ENCODE results near the gene USP49. TPM values are rescaled to one million over a fixed set of nuclear protein-coding genes. Genes with fewer than 3 reads are reported as not detected.
A peak's percentile ranks its signal among the peaks of the same experiment; 100 is the strongest.

USP49 gene
- total and polyA plus RNA-seq, 2 of the 13 experiments (the other 11 are each of a cell fraction or from before 2014, with no cell fraction given), result 2.9 to 4.3 TPM

GRCh38 chr6:41895300-41896233 is at the start of gene USP49 (continued):
- TF ChIP-seq ZNF121 (CRISPR knock-in tag; IDR thresholded peaks at IDR 0.05) (no peak), ZNF556 (CRISPR knock-in tag; IDR thresholded peaks at IDR 0.05; ENCODE audit: borderline replicate concordance) (no peak), MTA3 (CRISPR knock-in tag; IDR thresholded peaks at IDR 0.05) (no peak), CEBPG (CRISPR knock-in tag; IDR thresholded peaks at IDR 0.05) (no peak), AGO1 (IDR thresholded peaks at IDR 0.05; ENCODE audit: low read depth, low read length, poor library complexity, severe bottlenecking) (peak; percentile 97), HMGXB3 (CRISPR knock-in tag; IDR thresholded peaks at IDR 0.05; ENCODE audit: borderline replicate concordance) (no peak), ZNF709 (CRISPR knock-in tag; IDR thresholded peaks at IDR 0.05) (peak; percentile 71; the same call in 1 of the 2 replicates), SP140L (CRISPR knock-in tag; IDR thresholded peaks at IDR 0.05; ENCODE audit: borderline replicate concordance) (no peak), KLF16 (CRISPR knock-in tag; IDR thresholded peaks at IDR 0.05) (no peak), SP2 (CRISPR knock-in tag; IDR thresholded peaks at IDR 0.05) (peak; percentile 62; the same call in 1 of the 2 replicates), RAD51 (IDR thresholded peaks at IDR 0.05; ENCODE audit: borderline replicate concordance) (no peak), MBNL3 (CRISPR knock-in tag; conservative IDR thresholded peaks at IDR 0.05) (no peak), RFX5 (IDR thresholded peaks at IDR 0.05; ENCODE audit: low read depth, low read length) (no peak), TBX2 (CRISPR knock-in tag; IDR thresholded peaks at IDR 0.05; ENCODE audit: borderline replicate concordance) (peak; percentile 5; the same call in 1 of the 2 replicates), NBN (conservative IDR thresholded peaks at IDR 0.05) (no peak), SMC3 (IDR thresholded peaks at IDR 0.05; ENCODE audit: low read length) (no peak), ZNF101 (CRISPR knock-in tag; IDR thresholded peaks at IDR 0.05; ENCODE audit: borderline replicate concordance, low read depth) (no peak), KDM6A (CRISPR knock-in tag; IDR thresholded peaks at IDR 0.05; ENCODE audit: low read depth) (no peak)
- TF ChIP-seq, protein P1, sequence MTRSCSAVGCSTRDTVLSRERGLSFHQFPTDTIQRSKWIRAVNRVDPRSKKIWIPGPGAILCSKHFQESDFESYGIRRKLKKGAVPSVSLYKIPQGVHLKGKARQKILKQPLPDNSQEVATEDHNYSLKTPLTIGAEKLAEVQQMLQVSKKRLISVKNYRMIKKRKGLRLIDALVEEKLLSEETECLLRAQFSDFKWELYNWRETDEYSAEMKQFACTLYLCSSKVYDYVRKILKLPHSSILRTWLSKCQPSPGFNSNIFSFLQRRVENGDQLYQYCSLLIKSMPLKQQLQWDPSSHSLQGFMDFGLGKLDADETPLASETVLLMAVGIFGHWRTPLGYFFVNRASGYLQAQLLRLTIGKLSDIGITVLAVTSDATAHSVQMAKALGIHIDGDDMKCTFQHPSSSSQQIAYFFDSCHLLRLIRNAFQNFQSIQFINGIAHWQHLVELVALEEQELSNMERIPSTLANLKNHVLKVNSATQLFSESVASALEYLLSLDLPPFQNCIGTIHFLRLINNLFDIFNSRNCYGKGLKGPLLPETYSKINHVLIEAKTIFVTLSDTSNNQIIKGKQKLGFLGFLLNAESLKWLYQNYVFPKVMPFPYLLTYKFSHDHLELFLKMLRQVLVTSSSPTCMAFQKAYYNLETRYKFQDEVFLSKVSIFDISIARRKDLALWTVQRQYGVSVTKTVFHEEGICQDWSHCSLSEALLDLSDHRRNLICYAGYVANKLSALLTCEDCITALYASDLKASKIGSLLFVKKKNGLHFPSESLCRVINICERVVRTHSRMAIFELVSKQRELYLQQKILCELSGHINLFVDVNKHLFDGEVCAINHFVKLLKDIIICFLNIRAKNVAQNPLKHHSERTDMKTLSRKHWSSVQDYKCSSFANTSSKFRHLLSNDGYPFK (CRISPR knock-in tag; IDR thresholded peaks at IDR 0.05; ENCODE audit: borderline replicate concordance), result no peak; the same call in 1 of the 2 replicates
- TF ChIP-seq, protein P2, sequence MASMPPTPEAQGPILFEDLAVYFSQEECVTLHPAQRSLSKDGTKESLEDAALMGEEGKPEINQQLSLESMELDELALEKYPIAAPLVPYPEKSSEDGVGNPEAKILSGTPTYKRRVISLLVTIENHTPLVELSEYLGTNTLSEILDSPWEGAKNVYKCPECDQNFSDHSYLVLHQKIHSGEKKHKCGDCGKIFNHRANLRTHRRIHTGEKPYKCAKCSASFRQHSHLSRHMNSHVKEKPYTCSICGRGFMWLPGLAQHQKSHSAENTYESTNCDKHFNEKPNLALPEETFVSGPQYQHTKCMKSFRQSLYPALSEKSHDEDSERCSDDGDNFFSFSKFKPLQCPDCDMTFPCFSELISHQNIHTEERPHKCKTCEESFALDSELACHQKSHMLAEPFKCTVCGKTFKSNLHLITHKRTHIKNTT (CRISPR knock-in tag; IDR thresholded peaks at IDR 0.05), result no peak
